ENCODE measurements around the gene AGAP9.

GRCh38 chr10:47456794-47457527 lies 66.5 kb downstream of the AGAP9 start:
- TF ChIP-seq CTCF (IDR thresholded peaks at IDR 0.05) (no peak), POLR2A (IDR thresholded peaks at IDR 0.05) (no peak)

Data from testis (tissue), 2 donors.